ENCODE results near the gene S100A3. TPM values are rescaled to one million over a fixed set of nuclear protein-coding genes. Genes with fewer than 3 reads are reported as not detected.

The S100A3 gene
- polyA plus RNA-seq, 1 of the 3 experiments (the other 2 are of a cell fraction) = 11.8 TPM

- Histone ChIP-seq H2AFZ (ENCODE audit: low read depth) (0 out of 2 replicates have a peak within 1 kb of the TSS, but pooled peaks have one; percentile 12), H3K27ac (ENCODE audit: low read depth in 2 of 2, low read length in 1 of 2) (peak within 1 kb of the TSS; percentile 84 to 87), H3K9me3 (no peaks in the 10 kb centered on the region), H3K27me3 (ENCODE audit: insufficient read depth) (no peaks in the 10 kb centered on the region), H3K9me2 (no peaks in the 10 kb centered on the region), H3K36me3 (replicated peaks in 1 of 2; ENCODE audit: control insufficient read depth in 1 of 2, insufficient read depth in 2 of 2, low read length in 1 of 2) (peaks cover 4 to 17% of the 10 kb centered on the region in 2 experiments), H3K9ac (peak within 1 kb of the TSS; percentile 98), H3K4me2 (peak within 1 kb of the TSS; percentile 95), H3K79me2 (ENCODE audit: insufficient read depth) (peaks cover 30% of the 10 kb centered on the region), H4K20me1 (ENCODE audit: insufficient read depth) (peaks cover 4% of the 10 kb centered on the region; the same call in 1 of the 2 replicates), H3F3A (replicated peaks; ENCODE audit: insufficient read depth) (peaks cover 57% of the 10 kb centered on the region), H3K4me1 (ENCODE audit: control insufficient read depth in 1 of 2, insufficient read depth in 2 of 2, low read depth in 1 of 2, low read length in 1 of 2) (peaks cover 24 to 38% of the 10 kb centered on the region in 2 experiments; a peak in 3 of 4 replicates), H3K4me3 (ENCODE audit: low read depth in 2 of 2, low read length in 1 of 2) (peak within 1 kb of the TSS; percentile 70 to 79)
- ChIA-PET POLR2A (interaction anchor here (1.0 to 2.0 kb wide), 6 partner anchors 9 to 25 kb away, joined by 3 to 12 read pairs (median 6); partner anchors contain the start of gene S100A4), CTCF (interaction anchor here (0.9 to 8.4 kb wide), 11 partner anchors 10 to 200 kb away, joined by 3 to 45 read pairs (median 3); partner anchors contain the start of gene S100A4)
- TF ChIP-seq RAD21 (IDR thresholded peaks at IDR 0.05; ENCODE audit: low read length) = no peak
- peak; percentile 87 for TF ChIP-seq POLR2AphosphoS5 (IDR thresholded peaks at IDR 0.05; ENCODE audit: low read depth, low read length)
- 0 out of 2 replicates have a peak, but pooled peaks have one; percentile 24 for TF ChIP-seq YY1 (IDR thresholded peaks at IDR 0.05; ENCODE audit: low read depth)
- no peak for TF ChIP-seq MEF2A (IDR thresholded peaks at IDR 0.05; ENCODE audit: borderline replicate concordance, low read depth)
- WGBS (ENCODE audit: low lambda C conversion rate) = 13% methylated on average over 10 of the region's 18 CpGs
- DNase-seq = no peak
These were observed 13.6 kb downstream of the S100A3 start, which contains the start of gene S100A6 for GRCh38 chr1:153535242-153536011. Gene S100A6 (minus strand): TSS chr1:153535991. CDS start chr1:153535339, 652 bp downstream.

GRCh38 chr1:153534925-153535241, 14.2 kb downstream of the S100A3 start:
- H3F3A ChIP-seq (replicated peaks; ENCODE audit: insufficient read depth) = peaks cover 57% of the 10 kb centered on the region
- H3K36me3 ChIP-seq (replicated peaks in 1 of 2; ENCODE audit: control insufficient read depth in 1 of 2, insufficient read depth in 2 of 2, low read length in 1 of 2) = peaks cover 4 to 17% of the 10 kb centered on the region in 2 experiments
- peaks cover 4% of the 10 kb centered on the region; the same call in 1 of the 2 replicates for H4K20me1 ChIP-seq (ENCODE audit: insufficient read depth)
- H3K27ac ChIP-seq (ENCODE audit: low read depth in 2 of 2, low read length in 1 of 2) = peak overlapping the region; percentile 84 to 87; a peak in 3 of 4 replicates
- H3K9me3 ChIP-seq = no peaks in the 10 kb centered on the region
- H3K9me2 ChIP-seq = no peaks in the 10 kb centered on the region
- ChIA-PET CTCF (interaction anchor here (1.1 to 8.4 kb wide), 5 partner anchors 23 to 38 kb away, joined by 3 to 45 read pairs (median 13); no protein-coding TSS in a partner anchor), POLR2A (interaction anchor here (1.3 to 2.0 kb wide), 3 partner anchors 9 to 14 kb away, joined by 4 to 8 read pairs (median 6); no protein-coding TSS in a partner anchor)
- TF ChIP-seq TEAD4 (IDR thresholded peaks at IDR 0.05; ENCODE audit: borderline replicate concordance, insufficient read depth) (no peak), SIN3A (IDR thresholded peaks at IDR 0.05; ENCODE audit: borderline replicate concordance, low read depth, low read length) (no peak), RCOR1 (IDR thresholded peaks at IDR 0.05; ENCODE audit: low read length) (no peak), RXRA (IDR thresholded peaks at IDR 0.05; ENCODE audit: borderline replicate concordance, low read depth) (no peak), ZBTB33 (IDR thresholded peaks at IDR 0.05; ENCODE audit: borderline replicate concordance, low read depth) (no peak)
- no peaks in the 10 kb centered on the region for H3K27me3 ChIP-seq (ENCODE audit: insufficient read depth)
- no peak overlapping the region for H2AFZ ChIP-seq (ENCODE audit: low read depth)
- 52% methylated on average over 2 of the region's 3 CpGs for WGBS (ENCODE audit: low lambda C conversion rate)
- H3K4me3 ChIP-seq (ENCODE audit: low read depth in 2 of 2, low read length in 1 of 2) = peak overlapping the region; percentile 70 to 79
- peaks cover 30% of the 10 kb centered on the region for H3K79me2 ChIP-seq (ENCODE audit: insufficient read depth)
- DNase-seq = no peak
- peak overlapping the region; percentile 98 for H3K9ac ChIP-seq
- peak overlapping the region; percentile 95 for H3K4me2 ChIP-seq
- H3K4me1 ChIP-seq (ENCODE audit: control insufficient read depth in 1 of 2, insufficient read depth in 2 of 2, low read depth in 1 of 2, low read length in 1 of 2) = peaks cover 24 to 38% of the 10 kb centered on the region in 2 experiments; a peak in 3 of 4 replicates
